ENCODE results near the gene PCTP. TPM values are rescaled to one million over a fixed set of nuclear protein-coding genes. Genes with fewer than 3 reads are reported as not detected.

PCTP gene
- total and polyA plus RNA-seq, 9 of the 15 experiments (the other 6 are each of a cell fraction or from before 2014, with no cell fraction given), result 10.9 to 62.3 (median 41.2) TPM

DNA sequence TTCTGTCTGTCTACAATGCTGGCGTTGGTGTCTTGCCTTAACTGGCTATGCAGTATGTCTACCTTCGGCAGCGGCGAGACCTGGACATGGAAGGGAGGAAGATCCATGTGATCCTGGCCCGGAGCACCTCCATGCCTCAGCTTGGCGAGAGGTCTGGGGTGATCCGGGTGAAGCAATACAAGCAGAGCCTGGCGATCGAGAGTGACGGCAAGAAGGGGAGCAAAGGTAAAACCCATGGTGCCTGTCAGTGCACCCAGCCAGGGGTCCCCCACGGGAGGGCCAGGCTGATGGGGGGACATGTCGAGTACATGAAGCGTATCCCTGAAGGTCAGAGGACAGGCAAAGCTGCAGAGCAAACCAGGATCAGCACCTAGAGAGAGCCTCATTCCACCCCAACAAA lies 22.8 kb downstream of the PCTP start (continued):
- TF ChIP-seq, protein P1, sequence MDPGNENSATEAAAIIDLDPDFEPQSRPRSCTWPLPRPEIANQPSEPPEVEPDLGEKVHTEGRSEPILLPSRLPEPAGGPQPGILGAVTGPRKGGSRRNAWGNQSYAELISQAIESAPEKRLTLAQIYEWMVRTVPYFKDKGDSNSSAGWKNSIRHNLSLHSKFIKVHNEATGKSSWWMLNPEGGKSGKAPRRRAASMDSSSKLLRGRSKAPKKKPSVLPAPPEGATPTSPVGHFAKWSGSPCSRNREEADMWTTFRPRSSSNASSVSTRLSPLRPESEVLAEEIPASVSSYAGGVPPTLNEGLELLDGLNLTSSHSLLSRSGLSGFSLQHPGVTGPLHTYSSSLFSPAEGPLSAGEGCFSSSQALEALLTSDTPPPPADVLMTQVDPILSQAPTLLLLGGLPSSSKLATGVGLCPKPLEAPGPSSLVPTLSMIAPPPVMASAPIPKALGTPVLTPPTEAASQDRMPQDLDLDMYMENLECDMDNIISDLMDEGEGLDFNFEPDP (CRISPR knock-in tag; IDR thresholded peaks at IDR 0.05), result no peak
- TF ChIP-seq, protein P2, sequence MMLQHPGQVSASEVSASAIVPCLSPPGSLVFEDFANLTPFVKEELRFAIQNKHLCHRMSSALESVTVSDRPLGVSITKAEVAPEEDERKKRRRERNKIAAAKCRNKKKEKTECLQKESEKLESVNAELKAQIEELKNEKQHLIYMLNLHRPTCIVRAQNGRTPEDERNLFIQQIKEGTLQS (IDR thresholded peaks at IDR 0.05), result no peak
- TF ChIP-seq, protein P2 (CRISPR knock-in tag; conservative IDR thresholded peaks at IDR 0.05), result no peak

DNA sequence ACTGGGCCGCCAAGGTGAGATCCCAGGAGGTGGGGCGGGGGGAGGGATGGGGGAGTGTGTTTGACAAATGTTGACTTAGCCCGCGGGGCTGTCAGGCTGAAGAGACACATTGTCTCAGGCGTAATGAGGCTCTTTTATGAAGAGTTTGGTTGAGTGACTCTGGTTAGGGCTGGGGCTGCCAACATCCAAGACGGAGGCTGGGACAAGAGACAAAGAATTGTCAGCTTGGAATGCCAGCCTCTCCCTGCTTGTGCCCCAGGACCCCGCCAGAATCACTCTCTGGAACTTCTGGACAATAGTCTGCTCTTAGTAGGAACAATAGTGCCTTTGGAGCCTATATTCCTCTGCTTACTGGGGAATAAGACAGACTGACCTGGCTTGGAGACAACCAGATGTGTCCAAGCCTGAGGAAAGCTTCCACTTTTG lies 24.0 kb downstream of the PCTP start:
- CTCF ChIA-PET (ENCODE audit: low intra/inter-chr PET ratio), result no interaction called here
- DNase-seq (ENCODE audit: extremely low read depth in 1 of 4, low spot score in 3 of 4) (no peak), ATAC-seq (no peak), FAIRE-seq (no peak)
- TF ChIP-seq, protein P3, sequence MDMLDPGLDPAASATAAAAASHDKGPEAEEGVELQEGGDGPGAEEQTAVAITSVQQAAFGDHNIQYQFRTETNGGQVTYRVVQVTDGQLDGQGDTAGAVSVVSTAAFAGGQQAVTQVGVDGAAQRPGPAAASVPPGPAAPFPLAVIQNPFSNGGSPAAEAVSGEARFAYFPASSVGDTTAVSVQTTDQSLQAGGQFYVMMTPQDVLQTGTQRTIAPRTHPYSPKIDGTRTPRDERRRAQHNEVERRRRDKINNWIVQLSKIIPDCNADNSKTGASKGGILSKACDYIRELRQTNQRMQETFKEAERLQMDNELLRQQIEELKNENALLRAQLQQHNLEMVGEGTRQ (CRISPR knock-in tag; IDR thresholded peaks at IDR 0.05), result no peak
- TF ChIP-seq ESRRA (IDR thresholded peaks at IDR 0.05; ENCODE audit: borderline replicate concordance, low read depth), result no peak
- no peak for TF ChIP-seq CXXC5 (CRISPR knock-in tag; IDR thresholded peaks at IDR 0.05)
- no peak for TF ChIP-seq KLF6 (CRISPR knock-in tag; IDR thresholded peaks at IDR 0.05; ENCODE audit: borderline replicate concordance)
- no peak for TF ChIP-seq HNRNPK (IDR thresholded peaks at IDR 0.05; ENCODE audit: low read depth, low read length, poor library complexity, severe bottlenecking)
- TF ChIP-seq, protein P4, sequence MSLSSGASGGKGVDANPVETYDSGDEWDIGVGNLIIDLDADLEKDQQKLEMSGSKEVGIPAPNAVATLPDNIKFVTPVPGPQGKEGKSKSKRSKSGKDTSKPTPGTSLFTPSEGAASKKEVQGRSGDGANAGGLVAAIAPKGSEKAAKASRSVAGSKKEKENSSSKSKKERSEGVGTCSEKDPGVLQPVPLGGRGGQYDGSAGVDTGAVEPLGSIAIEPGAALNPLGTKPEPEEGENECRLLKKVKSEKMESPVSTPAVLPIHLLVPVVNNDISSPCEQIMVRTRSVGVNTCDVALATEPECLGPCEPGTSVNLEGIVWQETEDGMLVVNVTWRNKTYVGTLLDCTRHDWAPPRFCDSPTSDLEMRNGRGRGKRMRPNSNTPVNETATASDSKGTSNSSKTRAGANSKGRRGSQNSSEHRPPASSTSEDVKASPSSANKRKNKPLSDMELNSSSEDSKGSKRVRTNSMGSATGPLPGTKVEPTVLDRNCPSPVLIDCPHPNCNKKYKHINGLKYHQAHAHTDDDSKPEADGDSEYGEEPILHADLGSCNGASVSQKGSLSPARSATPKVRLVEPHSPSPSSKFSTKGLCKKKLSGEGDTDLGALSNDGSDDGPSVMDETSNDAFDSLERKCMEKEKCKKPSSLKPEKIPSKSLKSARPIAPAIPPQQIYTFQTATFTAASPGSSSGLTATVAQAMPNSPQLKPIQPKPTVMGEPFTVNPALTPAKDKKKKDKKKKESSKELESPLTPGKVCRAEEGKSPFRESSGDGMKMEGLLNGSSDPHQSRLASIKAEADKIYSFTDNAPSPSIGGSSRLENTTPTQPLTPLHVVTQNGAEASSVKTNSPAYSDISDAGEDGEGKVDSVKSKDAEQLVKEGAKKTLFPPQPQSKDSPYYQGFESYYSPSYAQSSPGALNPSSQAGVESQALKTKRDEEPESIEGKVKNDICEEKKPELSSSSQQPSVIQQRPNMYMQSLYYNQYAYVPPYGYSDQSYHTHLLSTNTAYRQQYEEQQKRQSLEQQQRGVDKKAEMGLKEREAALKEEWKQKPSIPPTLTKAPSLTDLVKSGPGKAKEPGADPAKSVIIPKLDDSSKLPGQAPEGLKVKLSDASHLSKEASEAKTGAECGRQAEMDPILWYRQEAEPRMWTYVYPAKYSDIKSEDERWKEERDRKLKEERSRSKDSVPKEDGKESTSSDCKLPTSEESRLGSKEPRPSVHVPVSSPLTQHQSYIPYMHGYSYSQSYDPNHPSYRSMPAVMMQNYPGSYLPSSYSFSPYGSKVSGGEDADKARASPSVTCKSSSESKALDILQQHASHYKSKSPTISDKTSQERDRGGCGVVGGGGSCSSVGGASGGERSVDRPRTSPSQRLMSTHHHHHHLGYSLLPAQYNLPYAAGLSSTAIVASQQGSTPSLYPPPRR (CRISPR knock-in tag; IDR thresholded peaks at IDR 0.05; ENCODE audit: borderline replicate concordance), result no peak
- TF ChIP-seq ZC3H4 (CRISPR knock-in tag; IDR thresholded peaks at IDR 0.05; ENCODE audit: borderline replicate concordance), result no peak
- no peak for TF ChIP-seq CC2D1A (IDR thresholded peaks at IDR 0.05)
- TF ChIP-seq SMARCC2 (IDR thresholded peaks at IDR 0.05; ENCODE audit: low read depth), result no peak
- in situ Hi-C loops (cut with MboI) (loop anchor here (5.0 kb wide), 1 partner anchor 248 kb away; no protein-coding TSS in a partner anchor), intact Hi-C loops (cut with micrococcal nuclease) (loop anchor here (5.0 kb wide), 1 partner anchor 43 kb away; no protein-coding TSS in a partner anchor)
- no peaks in the 10 kb centered on the region for H3K79me2 ChIP-seq (ENCODE audit: control insufficient read depth, insufficient read depth, low read length)
- H4K20me1 ChIP-seq (replicated peaks; ENCODE audit: control insufficient read depth, insufficient read depth, low read length), result no peaks in the 10 kb centered on the region
- H3K4me2 ChIP-seq (ENCODE audit: insufficient read depth, low read length), result no peak overlapping the region
- peaks cover 79% of the 10 kb centered on the region for H3K36me3 ChIP-seq (ENCODE audit: control insufficient read depth, insufficient read depth, low read length)
- H3K9me1 ChIP-seq (ENCODE audit: control insufficient read depth, insufficient read depth, low read length), result no peaks in the 10 kb centered on the region
- no TSS peak for BruUV-seq (replicated peaks)
- H3K27ac ChIP-seq (ENCODE audit: extremely low read depth, low read depth, low read length), result no peak overlapping the region
- WGBS (ENCODE audit: insufficient coverage, low coverage, missing lambda C conversion rate), result 85% methylated on average over 6 of the region's 7 CpGs
- no peak overlapping the region for H3K9ac ChIP-seq (ENCODE audit: insufficient read depth in 1 of 2, low read depth in 2 of 2, low read length in 2 of 2)
- no peaks in the 10 kb centered on the region for H3K27me3 ChIP-seq (ENCODE audit: control insufficient read depth in 2 of 2, insufficient read depth in 2 of 2, low read length in 2 of 2)
- no peaks in the 10 kb centered on the region for H3K4me1 ChIP-seq (replicated peaks in 1 of 2; ENCODE audit: control insufficient read depth in 2 of 2, insufficient read depth in 2 of 2, low read length in 2 of 2)
- H3K4me3 ChIP-seq, result no peak overlapping the region
- no peak overlapping the region for H2AFZ ChIP-seq (ENCODE audit: low read depth, low read length)
- POLR2A ChIA-PET, result interaction anchor here (1.4 kb wide), 1 partner anchor 9 kb away, joined by 4 read pairs; no protein-coding TSS in a partner anchor
- no peaks in the 10 kb centered on the region for H3K9me3 ChIP-seq (replicated peaks; ENCODE audit: control insufficient read depth, insufficient read depth, low read depth, low read length)
